CMK (cell line): ENCODE data around the gene BTBD16.

Experiments used
- DNase-seq: peaks from one replicate; pipeline ENCODE4 v3.0.0-alpha.2; 2010; ENCODE audit warnings: low read depth

The BTBD16 gene

GRCh38 chr10:122374237-122374858 is 103.3 kb downstream of the BTBD16 start, which contains the start of gene PLEKHA1:
Gene PLEKHA1 (plus strand): TSS chr10:122374708. CDS start chr10:122393201, 18,493 bp downstream.
- peak; percentile 31 for DNase-seq

GRCh38 chr10:122374859-122375678 is 104.0 kb downstream of the BTBD16 start:
- peak; percentile 1 for DNase-seq

- DNase-seq: no peak
Observed at GRCh38 chr10:122375679-122376160, 104.6 kb downstream of the BTBD16 start.

- no peak for DNase-seq
Observed at GRCh38 chr10:122376364-122376961, 105.4 kb downstream of the BTBD16 start.

GRCh38 chr10:122379041-122379440 is 107.9 kb downstream of the BTBD16 start:
- DNase-seq: no peak

- DNase-seq: no peak
Observed at GRCh38 chr10:122379537-122379936, 108.4 kb downstream of the BTBD16 start.

GRCh38 chr10:122380703-122381102 is 109.6 kb downstream of the BTBD16 start:
- DNase-seq: no peak

- no peak for DNase-seq
Observed at GRCh38 chr10:122381680-122382079, 110.6 kb downstream of the BTBD16 start.

- no peak for DNase-seq
Observed at GRCh38 chr10:122386514-122386913, 115.4 kb downstream of the BTBD16 start.

- no peak for DNase-seq
Observed at GRCh38 chr10:122387572-122387971, 116.5 kb downstream of the BTBD16 start.
